HG02981 (cell line): ENCODE data around the gene C15orf62.

Source experiments
- ATAC-seq: cut with Tn5 transposase; IDR thresholded peaks from one replicate; pipeline ENCODE4 v1.9.1; 2021; ENCODE audit warnings: mild to moderate bottlenecking, moderate library complexity; ENCODE audit not compliant: unreplicated experiment

The C15orf62 gene

GRCh38 chr15:40754883-40755811, 14.6 kb upstream of the C15orf62 start, which contains the start of gene RMDN3:
RMDN3 (minus strand) TSS chr15:40755254; CDS start chr15:40754783, 471 bp downstream.
- ATAC-seq = peak; percentile 80

- ATAC-seq = no peak
These were observed 14.0 kb upstream of the C15orf62 start for GRCh38 chr15:40755812-40756208.

- no peak for ATAC-seq
These were observed 12.8 kb upstream of the C15orf62 start for GRCh38 chr15:40756938-40757337.

GRCh38 chr15:40759961-40760360, 9.8 kb upstream of the C15orf62 start:
- no peak for ATAC-seq

- ATAC-seq = no peak
These were observed 6.6 kb upstream of the C15orf62 start for GRCh38 chr15:40762919-40763800.

GRCh38 chr15:40763801-40764628, 5.8 kb upstream of the C15orf62 start, which contains the start of gene GCHFR:
GCHFR (plus strand) TSS chr15:40764068; CDS start chr15:40764181, 113 bp downstream.
- ATAC-seq = peak; percentile 30

- no peak for ATAC-seq
These were observed 5.1 kb upstream of the C15orf62 start for GRCh38 chr15:40764629-40765103.

GRCh38 chr15:40766194-40766815, 3.5 kb upstream of the C15orf62 start:
- ATAC-seq = no peak

GRCh38 chr15:40766906-40767837, 2.6 kb upstream of the C15orf62 start:
- no peak for ATAC-seq

GRCh38 chr15:40767838-40768500, 1.8 kb upstream of the C15orf62 start:
- no peak for ATAC-seq

- peak; percentile 1 for ATAC-seq
These were observed 1.1 kb upstream of the C15orf62 start for GRCh38 chr15:40768521-40769273.

GRCh38 chr15:40770147-40770721, 454 bp downstream of the C15orf62 start:
- ATAC-seq = no peak

GRCh38 chr15:40771242-40771641, 1.5 kb downstream of the C15orf62 start:
- no peak for ATAC-seq

- no peak for ATAC-seq
These were observed 2.2 kb downstream of the C15orf62 start for GRCh38 chr15:40772014-40772413.

- no peak for ATAC-seq
These were observed 3.7 kb downstream of the C15orf62 start for GRCh38 chr15:40773496-40773895.

GRCh38 chr15:40773902-40774301, 4.1 kb downstream of the C15orf62 start:
- no peak for ATAC-seq

GRCh38 chr15:40775007-40775406, 5.2 kb downstream of the C15orf62 start:
- no peak for ATAC-seq
